ENCODE data around the gene SYPL1.

GRCh38 chr7:106057204-106057961 is 54.7 kb downstream of the SYPL1 start:
- TF ChIP-seq CTCF (IDR thresholded peaks at IDR 0.05) (no peak), POLR2AphosphoS5 (IDR thresholded peaks at IDR 0.05) (no peak), EP300 (IDR thresholded peaks at IDR 0.05) (no peak)

All from stomach (tissue), 4 donors.